GM12892 (cell line): ENCODE measurements around the gene PPFIA1.
"Not testable (repeated sequence)": the region's sequence is repeated elsewhere in the genome, so short reads cannot be mapped to it uniquely, and the experiment has no call there.

Source experiments
- DNase-seq: peaks from one replicate; pipeline ENCODE4 v3.0.0; 2011; ENCODE audit not compliant: insufficient read length
- FAIRE-seq: peaks from 2 replicates; lab custom pipeline; 2011; peaks lifted over from hg19 to GRCh38; lab: Jason Lieb, UNC
- POLR2A ChIP-seq: IDR thresholded peaks from 2 replicates; pipeline ENCODE4 v1.6.1; 2011; ENCODE audit warnings: low read depth, low read length, control low read depth
- POLR2AphosphoS5 ChIP-seq: IDR thresholded peaks from 2 replicates; pipeline ENCODE4 v1.6.1; 2011; ENCODE audit warnings: low read depth, low read length, control low read depth
- TAF1 ChIP-seq: IDR thresholded peaks from 2 replicates; pipeline ENCODE4 v1.6.1; 2011; ENCODE audit warnings: low read depth, mild to moderate bottlenecking, control low read depth, low read length, borderline replicate concordance

The PPFIA1 gene

GRCh38 chr11:70389201-70389600 is 118.7 kb downstream of the PPFIA1 start:
- DNase-seq = no peak
- TF ChIP-seq POLR2A (no peak), POLR2AphosphoS5 (no peak), TAF1 (no peak)
- FAIRE-seq = no peak

- DNase-seq, FAIRE-seq: not testable (repeated sequence)
These were observed 120.4 kb downstream of the PPFIA1 start for GRCh38 chr11:70390882-70391281.

DNA sequence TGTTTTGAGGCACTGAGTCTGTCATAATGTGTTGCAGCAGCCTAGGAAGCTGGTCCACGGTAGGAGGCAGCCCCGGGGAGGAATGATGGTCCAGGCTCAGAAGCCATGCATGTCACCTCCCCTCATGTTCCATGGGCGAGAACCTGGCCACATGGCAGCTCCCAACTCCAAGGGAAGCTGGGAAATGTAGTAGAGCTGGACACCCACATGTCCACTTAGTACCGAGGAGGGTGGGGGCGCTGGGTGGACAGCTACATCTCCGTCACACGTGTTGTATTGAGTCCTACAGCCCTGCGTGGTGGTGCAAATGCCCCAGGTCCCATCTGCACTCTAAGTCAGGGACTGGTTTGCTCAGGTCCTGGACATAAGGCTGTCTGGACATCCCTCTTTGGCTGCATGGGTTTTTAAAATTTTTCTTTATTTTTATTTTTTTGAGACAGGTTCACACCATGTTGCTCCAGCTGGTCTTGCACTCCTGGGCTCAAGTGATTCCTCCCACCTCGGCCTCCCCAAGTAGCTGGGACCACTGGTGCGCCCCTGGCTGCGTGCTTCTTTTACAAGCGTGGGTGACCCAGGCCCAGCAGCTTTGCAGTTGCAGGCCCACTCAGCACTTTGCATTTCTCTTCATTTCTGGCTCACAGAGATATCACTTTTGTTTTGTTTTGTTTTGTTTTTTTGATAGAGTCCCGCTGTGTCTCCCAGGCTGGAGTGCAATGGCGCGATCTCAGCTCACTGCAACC is 123.9 kb downstream of the PPFIA1 start:
- DNase-seq = no peak
- TF ChIP-seq TAF1 = no peak
- TF ChIP-seq POLR2AphosphoS5 = no peak
- no peak for TF ChIP-seq POLR2A
- FAIRE-seq = no peak

- no peak for TF ChIP-seq POLR2AphosphoS5
- TF ChIP-seq TAF1 = no peak
- no peak for TF ChIP-seq POLR2A
- FAIRE-seq = no peak
- no peak for DNase-seq
These were observed 127.0 kb downstream of the PPFIA1 start for GRCh38 chr11:70397336-70397982.

DNA sequence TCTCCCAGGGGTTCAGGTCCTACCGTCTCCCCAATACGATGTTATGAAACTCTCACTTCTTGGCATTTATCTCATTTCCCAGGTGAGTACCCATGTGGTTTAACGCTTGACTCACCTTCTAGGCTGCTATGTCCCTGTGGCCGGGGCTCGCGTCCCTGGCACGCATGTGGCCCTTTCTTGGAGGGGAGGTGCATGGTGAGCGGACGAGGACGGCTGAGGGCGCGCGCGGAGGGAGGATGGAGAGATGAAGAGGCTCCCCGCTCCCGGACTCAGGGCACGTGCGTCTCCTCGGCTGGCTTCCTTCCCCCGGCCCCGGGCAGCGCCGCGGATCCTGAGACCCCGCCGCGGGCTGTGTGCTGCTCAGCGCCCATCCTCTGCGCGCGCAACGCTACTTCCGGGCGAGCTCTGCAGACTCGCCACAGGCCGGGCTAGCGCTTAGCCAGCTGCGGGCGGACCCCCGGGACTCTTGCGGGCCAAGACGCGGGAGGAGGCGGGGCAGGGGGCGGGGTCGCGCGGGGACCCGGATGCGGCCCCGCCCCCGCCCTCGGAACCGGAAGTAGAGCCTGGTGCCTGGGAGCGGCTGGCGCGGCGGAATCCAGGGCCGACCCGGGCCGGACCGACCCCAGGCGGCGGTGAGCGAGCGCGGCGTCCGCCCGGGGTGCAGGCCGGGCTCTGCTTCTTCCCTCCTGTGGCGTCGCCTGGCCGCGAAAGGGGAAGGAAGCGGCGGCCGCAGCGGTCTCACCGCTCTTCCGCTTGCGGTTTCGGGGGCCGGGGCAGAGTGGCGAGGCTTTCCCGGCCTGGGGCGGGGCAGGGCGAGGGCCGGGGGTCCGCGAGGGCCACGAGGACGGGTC is 127.7 kb downstream of the PPFIA1 start, which contains the start of gene CTTN:
Gene CTTN (plus strand): TSS at position 547 of the 851 bp plus-strand sequence. CDS start 8,769 bp downstream, outside the sequence.
- DNase-seq = peak; percentile 78
- peak; percentile 76 for FAIRE-seq
- no peak for TF ChIP-seq POLR2AphosphoS5
- TF ChIP-seq POLR2A = no peak; the same call in 1 of the 2 replicates
- TF ChIP-seq TAF1 = no peak

- no peak for FAIRE-seq
- peak; percentile 49 for DNase-seq
These were observed 128.6 kb downstream of the PPFIA1 start for GRCh38 chr11:70398834-70399680.

DNA sequence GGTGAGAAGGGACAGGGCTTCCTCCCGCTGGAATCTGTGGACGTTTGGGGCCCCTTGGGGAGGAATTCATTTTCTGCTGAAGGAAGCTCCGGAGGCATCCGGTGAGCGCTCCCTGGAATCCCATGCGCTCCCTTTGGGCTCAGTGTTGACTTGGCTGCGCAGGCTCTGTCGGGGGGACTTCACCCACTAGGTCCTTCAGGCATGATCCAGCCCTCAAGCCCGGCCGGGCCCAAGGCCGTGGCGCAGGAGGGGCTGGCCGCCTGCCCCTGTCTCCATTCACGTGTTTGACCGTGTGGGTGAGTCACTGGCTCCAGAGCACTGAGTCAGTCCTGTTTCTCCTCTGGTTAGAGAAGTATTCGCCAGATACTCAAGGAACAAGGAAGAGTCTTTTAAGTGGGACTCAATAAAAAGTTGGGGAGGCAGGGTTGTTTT is 129.2 kb downstream of the PPFIA1 start:
- FAIRE-seq = no peak
- no peak for DNase-seq
- TF ChIP-seq POLR2A = no peak
- no peak for TF ChIP-seq TAF1
- no peak for TF ChIP-seq POLR2AphosphoS5

More at GRCh38 chr11:70398834-70399680, 128.6 kb downstream of the PPFIA1 start:
- TF ChIP-seq TAF1 (no peak), POLR2AphosphoS5 (no peak), POLR2A (no peak)

DNA sequence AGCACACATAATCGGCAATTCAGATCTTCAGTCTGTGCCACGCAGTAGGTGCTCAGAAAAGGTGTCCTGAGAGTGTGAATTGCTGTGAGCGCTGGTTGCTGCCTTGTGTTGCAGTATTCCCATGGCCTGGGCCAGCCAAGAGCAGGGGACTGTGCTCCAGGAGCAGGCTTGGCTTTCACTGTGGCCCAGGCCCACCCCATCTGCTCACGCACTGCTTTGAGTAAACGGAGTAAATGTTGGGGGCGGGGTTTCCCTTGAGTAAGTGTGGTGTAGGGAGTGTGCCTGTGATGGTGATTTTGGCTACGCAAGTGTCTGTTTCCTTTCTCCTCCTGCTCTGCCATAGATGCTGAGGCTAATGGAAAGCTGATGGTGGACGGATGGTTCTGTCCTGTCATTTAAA is 130.2 kb downstream of the PPFIA1 start:
- TF ChIP-seq POLR2AphosphoS5 = no peak
- no peak for TF ChIP-seq POLR2A
- no peak for TF ChIP-seq TAF1
- DNase-seq = no peak
- no peak for FAIRE-seq

GRCh38 chr11:70402016-70402415 is 131.5 kb downstream of the PPFIA1 start:
- no peak for FAIRE-seq
- TF ChIP-seq POLR2AphosphoS5 = no peak
- TF ChIP-seq TAF1 = no peak
- TF ChIP-seq POLR2A = no peak
- no peak for DNase-seq

- FAIRE-seq = no peak
- no peak for DNase-seq
- TF ChIP-seq POLR2A = no peak
- no peak for TF ChIP-seq TAF1
- no peak for TF ChIP-seq POLR2AphosphoS5
These were observed 132.2 kb downstream of the PPFIA1 start for GRCh38 chr11:70402685-70403084.

- no peak for TF ChIP-seq POLR2A
- TF ChIP-seq TAF1 = no peak
- TF ChIP-seq POLR2AphosphoS5 = no peak
- DNase-seq = no peak
- no peak for FAIRE-seq
These were observed 133.8 kb downstream of the PPFIA1 start for GRCh38 chr11:70404244-70404643.
